ENCODE data around the gene SERTM1. TPM values are rescaled to one million over a fixed set of nuclear protein-coding genes. Genes with fewer than 3 reads are reported as not detected.

SERTM1 gene
- total and polyA plus RNA-seq, 2 donors (not counting 1 experiment from before 2014, with no cell fraction given), result not detected

GRCh38 chr13:36718686-36719085, 44.9 kb downstream of the SERTM1 start:
- no peaks in the 10 kb centered on the region for H3K27me3 ChIP-seq (ENCODE audit: control insufficient read depth, insufficient read depth, low read length)

GRCh38 chr13:36724141-36724540, 50.3 kb downstream of the SERTM1 start:
- no peaks in the 10 kb centered on the region for H3K4me1 ChIP-seq (ENCODE audit: control insufficient read depth, extremely low read depth, insufficient read depth, low read length)
- TF ChIP-seq CTCF (conservative IDR thresholded peaks at IDR 0.05 in 1 of 2, IDR thresholded peaks at IDR 0.05 in 1 of 2; ENCODE audit: low read depth in 1 of 2, low read length in 2 of 2) (no peak), EZH2 (IDR thresholded peaks at IDR 0.05; ENCODE audit: low read length, missing control alignments) (no peak)
- no peaks in the 10 kb centered on the region for H3K27me3 ChIP-seq (ENCODE audit: control insufficient read depth, insufficient read depth, low read length)
- H4K20me1 ChIP-seq (ENCODE audit: control insufficient read depth, extremely low read depth, insufficient read depth, low read length), result no peaks in the 10 kb centered on the region
- no peak for DNase-seq (ENCODE audit: low read depth in 2 of 2)
- H2AFZ ChIP-seq (ENCODE audit: low read length), result no peak overlapping the region
- H3K9me3 ChIP-seq (ENCODE audit: control insufficient read depth, insufficient read depth, low read depth, low read length), result no peaks in the 10 kb centered on the region
- no peak overlapping the region for H3K4me3 ChIP-seq (replicated peaks in 1 of 4; ENCODE audit: control extremely low read depth in 1 of 4, insufficient read depth in 1 of 4, low read depth in 3 of 4, low read length in 4 of 4)
- no peak overlapping the region for H3K9ac ChIP-seq (ENCODE audit: insufficient read depth, low read length)
- H3K27ac ChIP-seq (ENCODE audit: insufficient read depth, low read length), result no peak overlapping the region
- H3K36me3 ChIP-seq (ENCODE audit: control insufficient read depth, insufficient read depth, low read length), result no peaks in the 10 kb centered on the region
- H3K79me2 ChIP-seq (ENCODE audit: control insufficient read depth, insufficient read depth, low read length), result no peaks in the 10 kb centered on the region
- H3K4me2 ChIP-seq (ENCODE audit: extremely low read depth, insufficient read depth, low read length), result no peak overlapping the region

More at GRCh38 chr13:36718686-36719085, 44.9 kb downstream of the SERTM1 start:
- no peak overlapping the region for H3K4me3 ChIP-seq (replicated peaks in 1 of 4; ENCODE audit: control extremely low read depth in 1 of 4, insufficient read depth in 1 of 4, low read depth in 3 of 4, low read length in 4 of 4)
- H3K36me3 ChIP-seq (ENCODE audit: control insufficient read depth, insufficient read depth, low read length), result no peaks in the 10 kb centered on the region
- peak in 1 of 2 donors; percentile 63 for DNase-seq (ENCODE audit: low read depth in 2 of 2)
- H4K20me1 ChIP-seq (ENCODE audit: control insufficient read depth, extremely low read depth, insufficient read depth, low read length), result no peaks in the 10 kb centered on the region
- no peak overlapping the region for H2AFZ ChIP-seq (ENCODE audit: low read length)
- no peak overlapping the region for H3K9ac ChIP-seq (ENCODE audit: insufficient read depth, low read length)
- no peaks in the 10 kb centered on the region for H3K9me3 ChIP-seq (ENCODE audit: control insufficient read depth, insufficient read depth, low read depth, low read length)
- no peaks in the 10 kb centered on the region for H3K4me1 ChIP-seq (ENCODE audit: control insufficient read depth, extremely low read depth, insufficient read depth, low read length)
- no peak overlapping the region for H3K4me2 ChIP-seq (ENCODE audit: extremely low read depth, insufficient read depth, low read length)
- no peaks in the 10 kb centered on the region for H3K79me2 ChIP-seq (ENCODE audit: control insufficient read depth, insufficient read depth, low read length)
- H3K27ac ChIP-seq (ENCODE audit: insufficient read depth, low read length), result no peak overlapping the region
- no peak for TF ChIP-seq CTCF (conservative IDR thresholded peaks at IDR 0.05 in 1 of 2, IDR thresholded peaks at IDR 0.05 in 1 of 2; ENCODE audit: low read depth in 1 of 2, low read length in 2 of 2)
- no peak for TF ChIP-seq EZH2 (IDR thresholded peaks at IDR 0.05; ENCODE audit: low read length, missing control alignments)

GRCh38 chr13:36725936-36726335, 52.1 kb downstream of the SERTM1 start:
- Histone ChIP-seq H3K4me3 (replicated peaks in 1 of 4; ENCODE audit: control extremely low read depth in 1 of 4, insufficient read depth in 1 of 4, low read depth in 3 of 4, low read length in 4 of 4) (no peak overlapping the region), H3K4me2 (ENCODE audit: extremely low read depth, insufficient read depth, low read length) (no peak overlapping the region), H3K27me3 (ENCODE audit: control insufficient read depth, insufficient read depth, low read length) (no peaks in the 10 kb centered on the region), H3K9ac (ENCODE audit: insufficient read depth, low read length) (no peak overlapping the region), H3K27ac (ENCODE audit: insufficient read depth, low read length) (no peak overlapping the region), H4K20me1 (ENCODE audit: control insufficient read depth, extremely low read depth, insufficient read depth, low read length) (no peaks in the 10 kb centered on the region), H2AFZ (ENCODE audit: low read length) (no peak overlapping the region), H3K36me3 (ENCODE audit: control insufficient read depth, insufficient read depth, low read length) (no peaks in the 10 kb centered on the region), H3K79me2 (ENCODE audit: control insufficient read depth, insufficient read depth, low read length) (no peaks in the 10 kb centered on the region), H3K9me3 (ENCODE audit: control insufficient read depth, insufficient read depth, low read depth, low read length) (no peaks in the 10 kb centered on the region), H3K4me1 (ENCODE audit: control insufficient read depth, extremely low read depth, insufficient read depth, low read length) (no peaks in the 10 kb centered on the region)
- no peak for TF ChIP-seq CTCF (conservative IDR thresholded peaks at IDR 0.05 in 1 of 2, IDR thresholded peaks at IDR 0.05 in 1 of 2; ENCODE audit: low read depth in 1 of 2, low read length in 2 of 2)
- no peak for TF ChIP-seq EZH2 (IDR thresholded peaks at IDR 0.05; ENCODE audit: low read length, missing control alignments)
- DNase-seq (ENCODE audit: low read depth in 2 of 2), result no peak

Data from fibroblast of lung (primary cell).